Mononuclear cell (primary cell): ENCODE measurements around the gene NIPAL1. TPM values are rescaled to one million over a fixed set of nuclear protein-coding genes. Genes with fewer than 3 reads are reported as not detected.

Source experiments
- H3K27me3 ChIP-seq: 2 replicates; pipeline ENCODE4 v1.6.0; 2011; ENCODE audit warnings: low read length, control low read depth; ENCODE audit not compliant: insufficient read depth
- H3K4me1 ChIP-seq: 2 replicates; pipeline ENCODE4 v1.5.1; 2011; ENCODE audit warnings: mild to moderate bottlenecking, low read length, control low read depth; ENCODE audit not compliant: insufficient read depth
- H3K4me3 ChIP-seq: 2 replicates; pipeline ENCODE4 v1.5.1; 2011; ENCODE audit warnings: mild to moderate bottlenecking, low read length, moderate library complexity
- H3K9me3 ChIP-seq: 2 replicates; pipeline ENCODE4 v1.5.1; 2011; ENCODE audit warnings: low read depth, mild to moderate bottlenecking, control low read depth, low read length
- total RNA-seq: library from RNA; depleted of rRNA; stranded (reverse); fragments of >200 nt; gene quantifications from one replicate; pipeline ENCODE4 v1.2.3, GENCODE V29; 2012

NIPAL1 gene
- total RNA-seq, 1 donor, result under 0.01 TPM

GRCh38 chr4:48015216-48015615, 1.4 kb upstream of the NIPAL1 start:
- Histone ChIP-seq H3K9me3 (no peaks in the 10 kb centered on the region), H3K4me1 (peaks cover 16% of the 10 kb centered on the region), H3K4me3 (no peak overlapping the region), H3K27me3 (peaks cover 44% of the 10 kb centered on the region)

DNA sequence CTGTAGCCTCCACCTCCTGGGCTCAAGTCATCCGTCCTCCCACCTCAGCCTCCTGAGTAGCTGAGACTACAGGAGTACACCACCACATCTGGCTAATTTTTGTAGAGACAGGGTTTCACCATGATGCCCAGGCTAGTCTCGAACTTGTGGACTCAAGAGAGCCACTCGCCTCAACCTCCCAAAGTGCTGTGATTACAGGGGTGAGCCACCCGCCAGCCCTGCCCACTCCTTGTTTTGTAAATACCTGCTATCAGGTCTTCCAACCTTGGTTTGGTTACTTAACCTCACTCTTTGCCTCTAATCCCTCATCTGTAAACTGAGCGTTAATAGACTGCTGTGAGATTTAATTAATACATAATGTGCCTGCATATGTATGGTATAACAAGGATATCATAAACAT, 894 bp upstream of the NIPAL1 start:
- H3K4me3 ChIP-seq, result no peak overlapping the region

GRCh38 chr4:48017108-48017571, 568 bp downstream of the NIPAL1 start:
- Histone ChIP-seq H3K4me3 (peak overlapping the region; percentile 44), H3K9me3 (no peaks in the 10 kb centered on the region), H3K4me1 (peaks cover 16% of the 10 kb centered on the region)

More for the DNA sequence above, 894 bp upstream of the NIPAL1 start:
- no peaks in the 10 kb centered on the region for H3K9me3 ChIP-seq
- H3K27me3 ChIP-seq, result peaks cover 44% of the 10 kb centered on the region
- H3K4me1 ChIP-seq, result peaks cover 16% of the 10 kb centered on the region

DNA sequence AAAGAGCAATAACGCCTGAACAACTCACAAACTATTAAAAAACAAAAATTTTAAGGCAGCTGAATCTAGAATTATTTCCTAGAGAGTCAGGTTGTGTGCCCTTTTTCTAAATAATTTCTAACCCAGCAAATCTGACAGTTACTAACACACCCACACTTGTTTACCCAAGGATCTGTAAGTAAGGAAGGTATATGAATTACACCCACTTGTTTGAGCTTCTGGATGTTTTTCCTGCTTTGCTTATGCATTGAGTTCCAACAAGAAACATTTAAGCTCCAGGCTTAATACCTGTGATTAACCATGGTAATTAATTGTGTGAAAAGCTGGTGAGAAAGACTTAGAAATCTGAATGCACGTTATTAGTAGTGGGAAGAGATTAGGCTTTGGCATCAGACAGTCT, 1.5 kb downstream of the NIPAL1 start:
- Histone ChIP-seq H3K4me3 (no peak overlapping the region), H3K4me1 (peaks cover 16% of the 10 kb centered on the region), H3K27me3 (peaks cover 41% of the 10 kb centered on the region), H3K9me3 (no peaks in the 10 kb centered on the region)

More at GRCh38 chr4:48017108-48017571, 568 bp downstream of the NIPAL1 start:
- H3K27me3 ChIP-seq, result peaks cover 41% of the 10 kb centered on the region

DNA sequence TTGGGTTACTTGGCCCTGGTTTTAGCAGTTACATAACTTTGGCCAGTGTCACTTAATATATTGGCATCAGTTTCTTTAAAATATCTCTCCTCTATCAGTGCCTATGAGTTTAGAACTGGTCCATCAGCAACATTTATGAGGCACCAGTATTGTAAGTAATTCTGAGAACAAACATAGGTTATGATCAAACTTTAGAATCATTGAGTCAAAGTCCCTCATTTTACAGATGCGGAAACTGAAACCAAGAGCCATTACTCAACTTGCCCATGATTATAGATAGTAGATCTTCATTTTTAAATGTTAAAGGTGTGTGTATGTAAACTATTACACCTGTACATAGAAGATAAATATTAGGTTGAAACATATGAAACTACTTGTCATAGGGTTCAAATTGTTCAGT, 4.5 kb downstream of the NIPAL1 start:
- H3K9me3 ChIP-seq, result no peaks in the 10 kb centered on the region
- peaks cover 31% of the 10 kb centered on the region for H3K27me3 ChIP-seq
- peaks cover 14% of the 10 kb centered on the region for H3K4me1 ChIP-seq
- no peak overlapping the region for H3K4me3 ChIP-seq

DNA sequence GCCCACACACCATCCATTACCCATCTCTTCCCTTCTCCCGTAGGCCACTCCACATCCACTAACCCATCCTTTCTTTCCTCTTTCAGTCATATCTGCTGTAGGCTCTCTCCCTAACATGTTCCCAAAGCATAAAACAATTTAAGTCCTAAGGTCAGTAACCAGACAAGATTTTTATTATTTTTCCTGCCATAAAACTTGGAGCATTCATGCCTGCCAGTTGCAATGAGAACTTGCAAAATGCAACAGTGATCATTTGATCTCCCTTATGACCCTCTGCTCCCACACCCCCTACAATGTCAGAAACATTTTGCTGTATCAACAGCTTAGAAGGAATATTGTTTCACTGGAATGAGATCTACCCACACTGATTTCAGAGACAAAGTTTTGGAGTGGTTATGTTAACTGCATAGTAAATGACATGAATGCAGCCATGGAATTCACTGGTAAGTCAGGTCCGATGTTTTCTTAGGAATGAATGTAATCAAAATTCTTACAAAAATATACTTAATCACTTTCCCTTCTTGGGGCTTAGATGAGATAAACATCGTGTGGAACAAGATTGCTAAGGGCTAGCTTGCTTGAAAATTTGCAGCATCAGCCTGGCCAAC, 5.7 kb downstream of the NIPAL1 start:
- peaks cover 2% of the 10 kb centered on the region for H3K4me1 ChIP-seq
- H3K4me3 ChIP-seq, result no peak overlapping the region
- no peaks in the 10 kb centered on the region for H3K9me3 ChIP-seq
- peaks cover 20% of the 10 kb centered on the region for H3K27me3 ChIP-seq

GRCh38 chr4:48024522-48024921, 8.0 kb downstream of the NIPAL1 start:
- H3K4me1 ChIP-seq, result no peaks in the 10 kb centered on the region
- no peaks in the 10 kb centered on the region for H3K9me3 ChIP-seq
- no peak overlapping the region for H3K4me3 ChIP-seq
- no peaks in the 10 kb centered on the region for H3K27me3 ChIP-seq

- no peaks in the 10 kb centered on the region for H3K9me3 ChIP-seq
- no peaks in the 10 kb centered on the region for H3K4me1 ChIP-seq
- no peak overlapping the region for H3K4me3 ChIP-seq
- no peaks in the 10 kb centered on the region for H3K27me3 ChIP-seq
Observed at GRCh38 chr4:48025005-48025404, 8.4 kb downstream of the NIPAL1 start.

DNA sequence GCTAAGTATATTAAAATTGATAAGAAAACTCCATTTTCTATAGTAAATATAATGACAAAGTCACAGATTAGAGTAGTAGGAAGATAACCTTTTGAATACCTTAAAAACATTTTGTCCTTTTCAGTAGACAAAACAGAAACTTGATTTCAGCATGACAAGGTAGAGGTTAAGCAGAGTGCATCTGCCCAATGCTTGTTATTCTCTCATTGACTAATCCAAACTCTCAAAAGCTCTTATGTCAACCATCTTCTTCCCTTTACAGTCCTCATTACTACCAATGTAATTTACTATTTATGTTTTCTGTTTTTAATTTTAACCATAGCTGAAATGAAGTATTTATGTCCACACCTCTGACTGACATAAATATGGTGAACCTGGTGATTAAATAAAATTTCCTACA, 11.1 kb downstream of the NIPAL1 start:
- Histone ChIP-seq H3K4me3 (no peak overlapping the region), H3K9me3 (no peaks in the 10 kb centered on the region), H3K4me1 (no peaks in the 10 kb centered on the region), H3K27me3 (no peaks in the 10 kb centered on the region)

GRCh38 chr4:48028696-48029095, 12.1 kb downstream of the NIPAL1 start:
- Histone ChIP-seq H3K9me3 (no peaks in the 10 kb centered on the region), H3K4me1 (no peaks in the 10 kb centered on the region), H3K4me3 (no peak overlapping the region), H3K27me3 (no peaks in the 10 kb centered on the region)

DNA sequence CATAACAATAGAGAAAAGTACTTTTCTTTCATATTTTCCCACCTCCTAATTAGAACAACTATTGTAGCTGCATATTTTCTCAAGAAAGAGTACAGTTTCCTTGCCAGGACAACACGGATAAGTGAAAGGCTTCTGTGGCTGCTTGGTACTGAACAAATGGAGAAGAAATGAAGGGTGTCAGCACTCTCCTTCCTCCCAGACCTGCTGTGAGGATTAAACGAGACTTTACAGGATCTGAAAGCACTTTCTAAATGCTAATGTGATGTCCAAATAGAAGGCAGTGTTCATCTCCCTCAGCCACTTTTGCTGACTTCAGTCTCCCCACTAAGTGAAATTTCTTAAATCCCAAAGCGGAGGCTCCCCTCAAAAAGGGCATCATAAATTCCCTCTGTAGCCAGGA, 13.9 kb downstream of the NIPAL1 start:
- H3K27me3 ChIP-seq, result no peaks in the 10 kb centered on the region
- H3K4me1 ChIP-seq, result no peaks in the 10 kb centered on the region
- H3K9me3 ChIP-seq, result no peaks in the 10 kb centered on the region
- no peak overlapping the region for H3K4me3 ChIP-seq

- Histone ChIP-seq H3K4me1 (peaks cover 6% of the 10 kb centered on the region), H3K27me3 (no peaks in the 10 kb centered on the region), H3K9me3 (no peaks in the 10 kb centered on the region), H3K4me3 (no peak overlapping the region)
Observed at GRCh38 chr4:48031802-48032525, 15.4 kb downstream of the NIPAL1 start.

- peaks cover 11% of the 10 kb centered on the region for H3K4me1 ChIP-seq
- no peak overlapping the region for H3K4me3 ChIP-seq
- H3K27me3 ChIP-seq, result no peaks in the 10 kb centered on the region
- H3K9me3 ChIP-seq, result no peaks in the 10 kb centered on the region
Observed at GRCh38 chr4:48032721-48033120, 16.1 kb downstream of the NIPAL1 start.

DNA sequence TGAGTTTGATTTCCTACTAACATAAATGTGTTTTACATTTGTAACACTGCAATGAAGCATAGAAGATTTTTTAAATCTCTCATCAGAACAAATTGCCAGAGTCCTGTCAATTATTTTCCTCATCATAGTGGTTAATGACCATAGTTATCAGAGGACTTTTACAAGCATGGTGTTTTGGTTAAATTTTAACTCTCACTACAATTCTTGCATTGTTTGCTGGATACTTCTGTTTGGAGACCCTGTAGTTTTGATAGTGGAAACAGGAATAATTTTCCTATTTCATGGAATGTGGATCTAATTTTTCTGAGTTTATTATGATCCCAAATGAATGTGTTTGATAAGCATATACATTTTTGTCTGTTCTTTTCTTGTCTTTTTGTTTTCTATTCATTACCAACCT, 16.8 kb downstream of the NIPAL1 start:
- H3K4me1 ChIP-seq, result peaks cover 11% of the 10 kb centered on the region
- no peaks in the 10 kb centered on the region for H3K9me3 ChIP-seq
- no peak overlapping the region for H3K4me3 ChIP-seq
- no peaks in the 10 kb centered on the region for H3K27me3 ChIP-seq

DNA sequence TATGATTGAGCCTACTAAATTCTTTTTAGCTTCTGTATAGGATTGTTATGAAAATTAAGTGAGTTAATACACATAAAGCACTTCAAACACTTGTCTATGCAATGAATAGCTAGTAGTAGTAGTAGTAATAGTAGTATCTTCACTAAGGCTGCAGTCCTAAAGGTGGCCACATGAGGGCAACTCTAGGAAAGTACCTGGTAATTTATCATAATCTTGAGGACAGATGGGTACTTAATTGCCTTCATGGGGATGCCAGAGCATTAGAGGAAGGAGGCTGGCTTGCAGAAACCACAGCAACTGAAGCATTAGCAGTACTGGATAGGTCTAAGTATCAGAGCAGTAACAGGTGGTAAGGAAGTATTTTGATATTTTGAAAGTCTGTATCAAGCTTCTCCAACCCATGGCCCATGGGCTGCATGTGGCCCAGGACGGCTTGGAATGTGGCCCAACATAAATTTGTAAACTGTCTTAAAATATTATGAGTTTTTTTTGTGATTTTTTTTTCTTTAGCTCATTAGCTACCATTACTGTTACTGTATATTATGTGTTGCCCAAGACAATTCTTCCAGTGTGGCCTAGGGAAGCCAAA, 17.3 kb downstream of the NIPAL1 start:
- H3K4me1 ChIP-seq, result peaks cover 11% of the 10 kb centered on the region
- no peak overlapping the region for H3K4me3 ChIP-seq
- H3K27me3 ChIP-seq, result no peaks in the 10 kb centered on the region
- no peaks in the 10 kb centered on the region for H3K9me3 ChIP-seq
